NOMO-1 treated with dmso at 0.1 percent for 144 hours (cell line): ENCODE results near the gene EML4.

Experiments
- DNase-seq: peaks from one replicate; lab custom pipeline; 2025; ENCODE audit not compliant: unreplicated experiment; lab: John Stamatoyannopoulos, UW

Gene EML4

DNA sequence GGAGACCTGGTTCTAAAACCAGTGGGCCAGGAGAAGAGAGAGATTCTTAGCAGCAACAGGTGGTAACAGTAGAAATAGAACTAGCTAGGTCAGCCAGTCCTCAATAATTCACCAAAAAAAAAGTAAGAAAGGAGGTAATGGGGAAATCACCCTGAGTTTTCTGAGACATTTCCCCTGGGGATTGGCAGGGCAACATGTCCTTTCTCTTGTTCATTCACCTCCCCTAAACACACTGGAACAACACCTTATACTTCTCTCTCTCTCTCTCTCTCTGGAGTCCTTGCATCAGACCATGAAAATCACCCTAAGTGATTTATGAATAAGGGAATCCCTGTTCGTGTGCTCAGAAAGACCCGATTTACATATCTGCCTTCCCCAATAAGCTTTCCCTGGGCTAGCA is 127.1 kb downstream of the EML4 start:
- no peak for DNase-seq

DNA sequence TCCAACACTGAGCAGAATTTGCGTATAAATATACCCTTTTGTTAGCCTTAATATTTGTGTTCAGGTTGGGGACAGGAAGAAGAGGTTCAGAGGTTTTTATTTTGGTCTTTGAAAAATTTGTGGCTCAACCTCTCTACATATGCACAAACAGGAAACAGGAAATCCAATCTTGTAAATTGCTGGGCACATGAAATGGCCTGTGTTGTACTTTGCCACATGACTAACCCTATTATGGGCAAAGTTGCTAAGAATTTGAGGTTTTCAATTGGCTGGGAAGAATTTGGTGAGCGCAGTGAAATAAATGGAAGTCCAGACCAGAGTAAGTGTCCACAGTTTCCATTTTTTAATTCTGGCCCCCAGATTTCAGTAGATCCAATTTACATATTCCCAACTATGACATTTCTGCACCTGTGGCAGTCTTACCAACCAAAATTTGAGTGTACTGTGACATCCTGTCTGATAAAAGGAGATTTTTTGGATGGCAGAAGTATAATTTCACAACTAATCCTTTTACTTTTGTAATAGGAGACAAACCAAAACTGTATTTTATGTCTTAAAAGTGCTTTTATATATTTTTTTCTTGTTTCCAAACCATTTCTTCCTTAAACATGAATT is 128.3 kb downstream of the EML4 start:
- DNase-seq: no peak

DNA sequence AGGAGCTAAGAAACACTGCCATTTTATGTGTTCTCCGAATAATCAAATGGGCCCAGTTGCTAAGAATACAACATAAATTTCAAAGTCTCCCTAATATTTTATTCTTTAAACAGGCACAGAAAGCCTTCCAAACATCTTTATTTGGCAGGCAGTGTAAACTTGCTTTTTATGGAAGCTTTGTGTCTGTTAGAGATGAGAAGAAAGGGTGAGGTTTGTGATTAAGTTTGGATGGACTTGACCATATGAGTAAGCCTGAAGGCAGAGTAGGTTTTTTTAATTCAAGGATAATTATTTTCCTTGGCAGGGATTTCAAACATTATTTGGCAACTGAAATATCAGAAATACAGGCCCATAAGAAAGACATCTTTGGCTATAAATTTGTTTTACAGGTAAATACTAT is 129.0 kb downstream of the EML4 start:
- no peak for DNase-seq

DNA sequence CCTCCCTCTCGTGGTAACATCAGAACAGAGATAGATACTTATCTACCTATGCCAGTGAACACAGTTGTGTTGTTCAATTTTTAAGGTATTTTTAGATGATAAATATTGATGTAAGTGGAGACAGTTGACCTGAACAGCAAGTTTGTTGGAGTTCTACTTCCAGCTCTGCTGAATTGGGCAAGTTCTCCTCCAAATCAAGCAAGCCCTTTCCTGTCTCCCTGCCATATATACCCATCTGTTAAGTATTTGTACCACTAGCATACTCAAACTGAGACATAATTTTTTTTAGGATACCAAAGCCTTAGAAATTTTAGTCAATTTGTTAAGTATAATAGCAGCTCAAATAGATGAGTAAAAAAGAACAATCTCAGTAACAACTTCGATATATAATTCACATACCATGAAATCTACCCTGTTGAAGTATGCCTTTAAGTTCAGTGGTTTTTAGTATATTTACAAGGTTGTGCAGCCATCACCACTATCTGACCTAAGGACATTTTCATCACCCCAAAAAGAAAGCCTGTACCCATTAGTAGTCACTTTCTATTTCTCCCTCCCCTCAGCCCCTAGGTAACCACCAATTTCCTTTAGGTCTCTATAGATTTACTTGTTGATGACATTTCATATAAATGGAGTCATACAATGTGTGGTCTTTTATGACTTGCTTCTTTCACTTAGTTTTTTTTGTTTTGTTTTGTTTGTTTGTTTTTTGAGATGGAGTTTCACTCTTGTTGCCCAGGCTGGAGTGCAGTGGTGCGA is 130.0 kb downstream of the EML4 start:
- DNase-seq: no peak

DNA sequence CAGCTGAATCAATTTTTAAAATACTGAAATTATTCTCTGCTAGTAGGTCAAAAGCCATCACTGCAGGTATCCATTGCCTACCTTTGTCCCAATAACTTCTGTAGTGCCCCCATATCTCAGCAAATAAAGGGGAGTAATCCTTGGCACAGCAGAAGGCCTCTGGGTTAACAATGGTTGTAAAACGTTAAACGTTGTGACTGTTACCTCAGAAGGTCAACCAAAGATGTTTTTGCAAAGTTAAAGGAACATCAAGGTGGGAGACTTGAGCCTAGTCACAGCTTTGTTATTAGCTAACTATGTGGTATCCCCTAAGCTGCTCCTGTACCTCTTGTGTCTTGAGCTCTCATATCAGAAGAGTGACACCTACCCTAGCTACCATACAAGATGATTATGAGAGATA is 131.4 kb downstream of the EML4 start:
- no peak for DNase-seq

DNA sequence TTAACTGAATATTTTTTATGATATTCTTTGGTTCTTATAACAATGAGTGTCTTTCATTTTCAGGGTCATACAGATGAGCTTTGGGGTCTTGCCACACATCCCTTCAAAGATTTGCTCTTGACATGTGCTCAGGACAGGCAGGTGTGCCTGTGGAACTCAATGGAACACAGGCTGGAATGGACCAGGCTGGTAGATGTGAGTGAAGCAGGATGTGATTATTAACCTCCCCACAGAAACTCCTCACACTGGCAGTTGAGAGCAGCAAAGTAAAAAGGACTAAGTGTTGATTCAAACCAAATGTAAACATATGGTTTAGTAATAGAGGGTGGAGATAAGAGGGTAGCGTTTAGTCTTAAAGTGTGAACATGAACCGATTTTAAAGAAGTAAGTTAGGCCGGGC is 134.1 kb downstream of the EML4 start:
- no peak for DNase-seq

DNA sequence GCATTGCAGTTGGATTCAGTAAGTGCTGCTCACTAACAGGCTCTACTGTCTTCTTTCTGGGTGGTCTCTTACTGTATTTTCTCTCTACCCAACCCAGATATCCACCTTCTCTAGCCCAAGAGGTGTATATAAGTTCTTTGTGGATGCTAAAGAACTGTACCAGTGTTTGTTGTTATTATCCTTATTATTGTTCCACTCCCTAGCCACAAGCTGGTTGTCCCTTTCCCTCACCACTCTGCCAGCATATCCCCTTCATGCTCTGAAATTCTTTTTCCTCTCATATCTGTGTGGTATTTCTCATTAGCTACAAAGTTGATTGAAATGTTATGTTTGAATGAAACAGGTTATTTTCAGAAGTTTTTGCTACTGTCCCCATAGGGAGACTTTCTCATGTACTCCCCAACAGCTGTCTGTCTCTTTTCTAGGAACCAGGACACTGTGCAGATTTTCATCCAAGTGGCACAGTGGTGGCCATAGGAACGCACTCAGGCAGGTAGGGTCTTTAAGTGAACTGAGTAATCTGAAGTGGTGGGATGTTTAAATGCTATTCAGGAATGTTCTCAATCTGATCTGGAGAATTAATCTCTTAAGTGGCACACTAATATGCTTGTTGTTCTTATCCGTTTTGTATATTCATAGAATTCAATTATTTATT is 135.0 kb downstream of the EML4 start:
- no peak for DNase-seq

DNA sequence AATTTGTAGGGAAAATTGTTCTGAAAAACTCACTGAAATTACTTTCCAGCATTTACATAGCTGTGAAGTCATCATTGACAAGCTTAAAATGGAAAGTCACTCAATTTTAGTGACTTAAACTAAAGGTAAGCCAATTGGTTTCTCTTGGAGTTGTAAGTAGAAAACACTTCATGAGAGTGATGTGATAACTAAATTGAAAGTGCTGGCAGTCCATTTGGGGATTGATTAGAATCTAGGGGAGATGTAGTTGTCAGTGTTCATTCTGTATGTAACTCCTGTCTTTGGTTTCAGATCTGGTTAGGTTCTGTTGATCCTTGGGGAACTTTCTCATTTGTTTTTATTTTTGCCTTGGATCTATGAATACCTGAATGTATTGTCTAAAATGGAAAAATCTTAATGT is 138.0 kb downstream of the EML4 start:
- DNase-seq: no peak

DNA sequence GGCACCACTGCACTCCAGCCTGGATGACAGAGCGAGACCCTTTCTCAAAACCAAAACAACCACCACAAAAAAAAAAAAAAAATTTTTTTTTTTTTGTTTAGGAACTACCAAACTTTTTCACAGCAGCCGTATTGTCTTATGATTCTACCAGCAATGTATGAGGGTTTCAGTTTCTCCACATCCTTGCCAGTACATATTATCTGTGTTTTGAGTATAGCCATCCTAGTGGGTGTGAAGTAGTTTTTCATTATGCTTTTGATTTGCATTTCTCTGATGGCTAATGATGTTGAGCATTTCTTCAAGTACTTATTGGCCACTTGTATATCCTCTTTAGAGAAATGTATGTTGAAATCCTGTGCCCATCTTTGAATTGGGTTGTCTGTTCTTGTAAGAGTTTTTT is 140.2 kb downstream of the EML4 start:
- DNase-seq: no peak

DNA sequence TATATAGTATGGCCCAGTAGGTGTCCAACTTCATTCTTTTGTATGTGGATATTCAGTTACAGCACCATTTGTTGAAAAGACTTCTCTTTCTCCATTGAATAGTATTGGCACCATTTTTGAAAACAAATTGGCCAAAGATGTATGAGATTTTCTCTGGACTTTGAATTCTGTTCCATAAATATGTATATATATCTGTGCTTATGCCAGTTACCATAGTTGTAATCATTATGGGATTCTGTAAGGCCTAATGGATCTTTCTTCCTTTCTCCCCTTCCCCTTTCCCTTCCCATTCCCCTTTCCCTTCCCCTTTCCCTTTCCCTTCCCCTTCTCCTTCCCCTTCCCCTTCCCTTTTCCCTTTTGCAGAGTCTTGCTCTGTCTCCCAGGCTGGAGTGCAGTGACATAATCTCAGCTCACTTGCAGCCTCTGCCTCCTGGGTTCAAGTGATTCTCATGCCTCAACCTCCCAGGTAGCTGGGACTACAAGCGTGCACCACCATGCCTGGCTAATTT is 140.9 kb downstream of the EML4 start:
- DNase-seq: no peak

DNA sequence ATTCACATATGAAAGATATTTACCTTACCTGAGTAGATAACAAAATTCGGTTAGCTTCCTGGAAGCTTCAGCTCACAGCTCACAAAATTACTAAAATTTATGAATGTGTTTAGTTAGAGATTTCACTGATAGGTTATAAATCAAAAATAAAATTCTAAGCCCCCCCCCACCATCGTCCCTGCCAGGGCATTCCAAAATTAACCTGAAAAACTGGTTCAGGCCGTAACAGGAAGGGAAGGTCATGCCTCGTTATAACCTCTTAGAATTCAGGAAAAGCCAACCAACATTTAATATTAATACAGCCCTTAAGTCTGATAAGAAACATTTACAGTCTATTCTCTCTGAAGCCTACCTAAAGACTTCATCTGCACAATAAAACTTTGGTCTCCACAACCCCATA is 143.0 kb downstream of the EML4 start:
- DNase-seq: no peak

DNA sequence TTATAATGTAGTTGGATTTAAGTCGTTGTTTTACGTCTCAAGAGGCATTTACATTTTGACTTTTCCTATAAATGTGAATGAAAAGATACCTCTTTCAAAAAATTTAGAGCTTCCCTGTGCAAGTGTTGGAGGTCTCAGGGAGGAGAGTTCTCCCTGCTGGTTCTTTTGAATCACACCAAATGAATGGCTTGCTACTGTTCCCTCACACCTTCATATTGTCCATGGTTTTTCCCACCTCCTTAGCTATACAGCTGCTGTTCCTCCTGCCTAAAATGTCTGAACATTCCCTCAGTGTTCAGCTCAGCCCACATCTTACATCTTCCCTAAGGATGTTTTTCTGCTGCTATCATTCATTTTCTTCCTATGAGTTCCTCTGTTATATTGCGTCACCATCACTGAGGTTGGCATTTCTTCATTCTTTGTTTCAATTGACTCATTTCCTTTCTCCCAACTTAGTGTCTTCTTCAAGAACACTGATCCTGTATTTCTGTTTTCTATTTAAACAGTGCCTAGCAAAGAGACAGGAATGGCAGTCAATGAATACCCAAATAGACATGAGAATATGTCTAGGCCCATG is 145.8 kb downstream of the EML4 start:
- DNase-seq: no peak

DNA sequence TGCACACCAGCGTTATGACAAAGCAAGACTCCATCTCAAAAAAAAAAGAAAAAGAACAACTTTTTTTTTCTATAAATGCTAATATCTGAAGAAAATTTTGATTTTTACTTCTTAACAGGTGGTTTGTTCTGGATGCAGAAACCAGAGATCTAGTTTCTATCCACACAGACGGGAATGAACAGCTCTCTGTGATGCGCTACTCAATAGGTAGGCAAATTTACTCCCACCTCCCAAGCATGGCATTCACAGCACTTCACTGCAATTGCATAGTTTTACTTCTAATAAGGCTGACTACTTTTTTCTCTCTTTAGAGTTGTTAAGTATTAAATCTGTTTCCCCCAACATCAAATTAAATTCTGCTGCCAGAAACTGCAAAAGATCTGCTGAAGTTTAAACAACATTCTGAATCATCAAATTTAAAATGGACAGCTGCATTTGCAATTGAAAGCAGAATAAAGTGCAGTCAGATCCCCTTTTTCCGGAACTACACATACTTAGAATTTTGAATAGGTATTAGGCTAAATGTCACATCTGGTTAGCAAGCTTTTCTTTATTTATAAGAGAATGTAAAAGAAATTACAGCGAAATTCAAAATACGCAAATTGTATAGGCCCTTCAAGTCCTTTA is 146.8 kb downstream of the EML4 start:
- no peak for DNase-seq

DNA sequence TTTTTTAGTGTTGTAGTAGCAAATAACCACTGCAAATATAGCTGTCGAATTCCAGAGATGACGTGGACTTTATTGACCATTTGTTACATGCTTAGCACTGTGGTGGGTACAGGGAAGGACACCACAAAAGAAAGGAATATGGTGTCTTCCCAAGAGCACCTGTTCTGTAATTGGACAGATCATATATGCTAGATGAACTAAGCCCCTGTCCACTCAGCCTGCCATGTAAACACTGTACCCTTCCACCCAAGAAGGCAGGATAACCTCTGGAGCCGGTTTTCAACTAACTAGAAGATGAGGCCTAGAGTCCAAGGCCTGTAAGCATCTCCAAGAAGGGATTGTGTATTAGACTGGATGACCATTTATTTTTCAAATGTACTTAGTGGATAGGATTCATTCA is 147.8 kb downstream of the EML4 start:
- DNase-seq: no peak

DNA sequence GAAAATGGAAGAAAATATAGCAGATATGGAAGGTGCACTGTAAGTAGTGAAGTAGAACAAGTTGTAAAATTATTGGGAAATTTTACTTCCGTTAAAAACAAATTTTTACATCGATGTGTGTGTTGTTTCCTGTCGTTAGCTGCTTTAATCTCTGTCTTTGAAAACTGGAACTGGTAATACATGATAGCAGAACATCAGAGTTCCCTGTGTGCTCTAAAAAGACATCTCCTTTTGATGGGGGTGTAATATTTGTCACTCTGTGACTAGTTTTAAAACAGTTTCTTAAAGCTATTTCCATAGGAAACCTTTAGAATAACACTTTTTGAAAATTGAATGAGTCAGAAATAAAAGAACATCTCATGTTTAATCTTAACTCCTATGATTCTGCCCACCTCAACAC is 148.3 kb downstream of the EML4 start:
- no peak for DNase-seq

DNA sequence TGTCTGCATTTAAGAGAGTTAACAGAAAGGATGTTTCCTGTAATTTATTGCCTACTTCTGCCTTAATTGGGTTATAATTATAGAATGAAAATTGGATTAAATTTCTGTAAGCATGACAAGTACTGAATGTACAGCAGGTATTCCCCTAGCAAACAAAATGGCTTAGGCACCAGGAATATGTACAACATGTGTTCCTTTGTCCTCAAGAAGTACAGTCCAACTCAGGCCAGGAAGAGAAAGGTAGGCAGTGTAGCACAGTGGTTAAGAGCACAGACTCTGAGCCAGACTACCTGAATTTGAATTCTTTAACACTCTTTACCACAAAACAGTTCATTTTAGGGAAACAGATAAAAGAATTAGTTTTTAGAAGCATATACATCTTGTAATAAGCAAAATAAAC is 148.8 kb downstream of the EML4 start:
- no peak for DNase-seq

DNA sequence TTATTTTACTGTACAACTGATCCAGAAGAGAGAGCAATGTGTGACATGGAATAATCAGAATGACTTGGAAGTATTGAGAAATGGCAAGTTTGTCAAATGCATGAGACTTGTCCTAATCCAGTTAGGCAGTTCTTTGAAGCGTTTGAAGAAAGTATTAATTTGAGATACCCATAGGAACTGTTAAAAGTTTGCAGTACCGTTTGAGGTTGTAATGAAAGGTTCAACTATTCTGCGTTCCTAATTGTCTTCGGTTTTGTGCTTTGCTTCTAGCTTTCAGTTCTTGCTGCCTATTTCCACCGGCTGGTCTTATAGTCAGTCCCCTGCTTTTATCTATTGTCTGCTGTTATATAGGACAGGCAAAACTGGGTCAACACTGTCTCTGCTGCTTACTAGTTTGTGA is 150.1 kb downstream of the EML4 start:
- DNase-seq: no peak

DNA sequence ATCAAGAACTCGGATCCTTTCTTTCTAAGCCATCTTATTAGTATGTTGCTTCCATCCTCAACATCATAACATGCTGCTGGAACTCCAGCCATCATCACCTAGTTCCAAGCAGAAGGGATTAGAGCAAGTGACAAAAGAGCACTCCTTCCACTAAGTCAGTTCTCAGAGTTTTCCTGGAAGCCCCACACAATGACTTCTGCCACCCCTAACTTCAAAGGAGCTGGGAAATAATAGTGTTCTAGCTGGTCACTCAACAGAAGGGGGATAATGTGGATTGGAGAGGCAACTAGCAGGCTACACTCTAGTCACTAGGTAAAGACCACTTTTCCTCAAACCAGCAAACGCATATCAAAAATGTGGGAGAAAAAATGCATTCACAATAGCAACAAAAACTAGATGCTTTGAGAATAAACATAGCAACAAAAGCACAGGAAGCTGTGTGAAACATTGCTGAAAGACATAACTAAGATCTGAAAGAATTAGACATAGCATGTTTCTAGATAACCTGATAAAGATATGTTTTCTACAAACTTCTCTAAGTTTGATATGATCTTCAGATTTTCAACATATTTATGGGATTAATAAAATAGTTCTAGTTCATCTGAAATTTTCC is 152.4 kb downstream of the EML4 start:
- DNase-seq: no peak

DNA sequence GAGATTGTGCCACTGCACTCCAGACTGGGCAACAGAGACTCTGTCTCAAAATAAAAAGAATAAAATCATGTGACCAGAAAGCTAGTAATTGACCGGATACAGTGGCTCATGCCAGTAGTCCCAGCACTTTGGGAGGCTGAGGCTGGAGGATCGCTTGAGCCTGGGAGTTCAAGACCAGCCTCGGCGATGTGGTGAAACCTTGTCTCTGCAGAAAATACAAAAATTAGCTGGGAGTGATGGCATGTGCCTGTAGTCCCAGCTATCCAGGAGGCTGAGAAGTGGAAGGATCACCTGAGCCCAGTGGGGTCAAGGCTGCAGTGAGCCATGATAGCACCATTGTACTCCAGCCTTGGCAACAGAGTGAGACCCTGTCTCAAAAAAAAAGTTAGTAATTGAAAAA is 155.1 kb downstream of the EML4 start:
- no peak for DNase-seq

DNA sequence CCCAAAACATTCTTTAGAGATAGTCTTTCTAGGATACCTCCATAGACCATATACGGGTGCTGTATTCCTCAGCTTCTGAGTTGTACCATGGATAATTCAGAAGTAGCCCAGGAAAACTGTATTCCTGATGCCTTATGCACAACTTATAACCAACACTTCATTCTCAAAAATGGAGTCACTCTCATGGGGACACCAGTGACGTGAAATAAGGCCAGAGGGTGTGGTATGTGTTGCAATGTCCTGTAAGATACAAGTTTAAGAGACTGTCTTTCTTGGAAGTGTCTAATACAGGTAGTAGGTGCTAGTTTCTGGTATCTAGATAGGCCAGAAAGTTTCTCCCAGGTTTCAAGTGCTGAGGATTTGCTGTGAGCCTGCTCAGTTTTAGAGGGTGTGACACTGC is 155.8 kb downstream of the EML4 start:
- DNase-seq: no peak

DNA sequence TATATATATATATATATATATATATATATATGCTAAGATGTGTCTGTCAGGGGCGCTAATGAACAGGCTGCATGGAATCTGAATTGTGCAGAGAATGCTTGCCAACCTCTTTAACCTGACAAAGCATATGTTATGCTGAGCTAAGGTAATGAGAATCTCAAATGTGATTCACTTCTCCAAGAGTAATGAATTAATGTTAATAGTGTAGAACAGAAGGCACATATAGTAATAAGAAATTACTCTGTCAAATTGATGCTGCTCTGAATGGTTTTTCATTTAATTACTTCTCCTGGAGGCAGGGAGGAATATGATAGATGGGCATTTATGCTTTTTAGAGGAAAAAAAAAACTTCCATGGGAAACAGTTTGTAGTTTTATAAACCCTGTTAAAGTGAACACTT is 156.5 kb downstream of the EML4 start:
- no peak for DNase-seq
